Brain microvascular endothelial cell (primary cell): ENCODE data around the gene FAT1.

Source experiments
- DNase-seq: peaks from one replicate; pipeline ENCODE4 v3.0.0-alpha.2; 2020
- H3K27ac ChIP-seq: fragments of 250-450 bp; sonication (Bioruptor Pico); 2 replicates; pipeline ENCODE4 v1.5.1; 2020; ENCODE audit warnings: mild to moderate bottlenecking, moderate library complexity
- H3K27me3 ChIP-seq: fragments of 250-450 bp; sonication (Bioruptor Pico); replicated peaks from 2 replicates; pipeline ENCODE4 v1.5.1; 2020; ENCODE audit warnings: mild to moderate bottlenecking
- H3K36me3 ChIP-seq: fragments of 250-450 bp; sonication (Bioruptor Pico); replicated peaks from 2 replicates; pipeline ENCODE4 v1.5.1; 2020; ENCODE audit warnings: mild to moderate bottlenecking
- H3K4me3 ChIP-seq: 2 replicates; pipeline ENCODE4 v1.5.1; 2011; ENCODE audit warnings: low read depth, mild to moderate bottlenecking, control low read depth, low read length, moderate library complexity
- CTCF ChIP-seq: IDR thresholded peaks from 2 replicates; pipeline ENCODE4 v1.5.1; 2011; ENCODE audit warnings: low read depth, mild to moderate bottlenecking, moderate library complexity, low read length, control low read depth, inconsistent platforms; ENCODE audit errors: missing control alignments
- in situ Hi-C: cut with HindIII; loops from 2 replicates; pipeline ENCODE4 v1.10.0; 2017; ENCODE audit warnings: low sequenced_read_pairs, low pct_ligation_motif_present

FAT1 gene

DNA sequence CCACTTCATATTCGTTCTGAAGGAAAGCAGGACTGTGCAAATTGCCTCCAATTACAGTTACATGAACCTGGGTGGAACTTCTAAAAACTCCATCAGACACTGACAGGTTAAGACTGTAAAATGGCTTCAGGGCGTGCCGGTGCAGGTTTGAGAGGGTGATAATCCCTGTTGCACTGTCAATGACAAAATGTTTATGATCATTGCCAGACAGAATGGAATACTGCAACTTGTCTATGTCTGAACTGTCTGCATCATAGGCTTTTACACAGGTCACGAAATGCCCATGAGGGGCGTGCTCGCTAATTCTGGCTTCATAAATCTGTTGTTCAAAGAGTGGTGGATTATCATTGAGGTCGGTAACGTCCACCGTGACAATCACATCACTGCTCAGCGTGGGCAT, 104.6 kb downstream of the FAT1 start:
- in situ Hi-C loops: no loop called here
- peaks cover 44% of the 10 kb centered on the region for H3K36me3 ChIP-seq
- H3K4me3 ChIP-seq: no peak overlapping the region
- no peak for DNase-seq
- H3K27me3 ChIP-seq: no peaks in the 10 kb centered on the region
- no peak for TF ChIP-seq CTCF
- no peak overlapping the region for H3K27ac ChIP-seq

GRCh38 chr4:186617921-186618320, 105.7 kb downstream of the FAT1 start:
- H3K36me3 ChIP-seq: peaks cover 49% of the 10 kb centered on the region
- no peak overlapping the region for H3K4me3 ChIP-seq
- no peak for TF ChIP-seq CTCF
- no peaks in the 10 kb centered on the region for H3K27me3 ChIP-seq
- in situ Hi-C loops: no loop called here
- H3K27ac ChIP-seq: no peak overlapping the region
- no peak for DNase-seq

DNA sequence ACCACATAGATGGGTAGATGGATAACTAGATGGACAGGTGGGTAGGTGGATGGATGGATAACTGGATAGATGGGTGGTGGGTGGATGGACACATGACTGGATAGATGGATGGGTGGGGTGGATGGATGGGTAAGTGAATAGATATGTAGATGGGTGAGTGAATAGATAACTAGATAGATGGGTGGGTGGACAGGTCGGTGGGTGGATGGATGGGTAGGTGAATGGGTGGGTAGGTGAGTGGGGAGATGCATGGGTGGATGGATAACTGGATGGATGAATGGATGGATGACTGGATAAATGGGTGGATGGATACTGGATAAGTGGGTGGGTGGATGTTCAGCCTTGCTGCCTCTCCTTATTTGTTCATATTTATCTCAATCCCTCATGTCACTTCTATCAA, 116.2 kb downstream of the FAT1 start:
- no peak overlapping the region for H3K27ac ChIP-seq
- peaks cover 71% of the 10 kb centered on the region for H3K36me3 ChIP-seq
- H3K4me3 ChIP-seq: no peak overlapping the region
- TF ChIP-seq CTCF: no peak
- in situ Hi-C loops: no loop called here
- DNase-seq: no peak
- no peaks in the 10 kb centered on the region for H3K27me3 ChIP-seq

- no peak overlapping the region for H3K4me3 ChIP-seq
- H3K36me3 ChIP-seq: peaks cover 70% of the 10 kb centered on the region
- H3K27ac ChIP-seq: no peak overlapping the region
- TF ChIP-seq CTCF: no peak
- DNase-seq: peak; percentile 60
- H3K27me3 ChIP-seq: no peaks in the 10 kb centered on the region
- in situ Hi-C loops: no loop called here
Observed at GRCh38 chr4:186606591-186606992, 117.1 kb downstream of the FAT1 start.

- no peak overlapping the region for H3K27ac ChIP-seq
- no peak for TF ChIP-seq CTCF
- peaks cover 70% of the 10 kb centered on the region for H3K36me3 ChIP-seq
- H3K27me3 ChIP-seq: no peaks in the 10 kb centered on the region
- no peak overlapping the region for H3K4me3 ChIP-seq
- in situ Hi-C loops: no loop called here
- no peak for DNase-seq
Observed at GRCh38 chr4:186605261-186605865, 118.3 kb downstream of the FAT1 start.
